ENCODE measurements around the gene PCCA.

DNA sequence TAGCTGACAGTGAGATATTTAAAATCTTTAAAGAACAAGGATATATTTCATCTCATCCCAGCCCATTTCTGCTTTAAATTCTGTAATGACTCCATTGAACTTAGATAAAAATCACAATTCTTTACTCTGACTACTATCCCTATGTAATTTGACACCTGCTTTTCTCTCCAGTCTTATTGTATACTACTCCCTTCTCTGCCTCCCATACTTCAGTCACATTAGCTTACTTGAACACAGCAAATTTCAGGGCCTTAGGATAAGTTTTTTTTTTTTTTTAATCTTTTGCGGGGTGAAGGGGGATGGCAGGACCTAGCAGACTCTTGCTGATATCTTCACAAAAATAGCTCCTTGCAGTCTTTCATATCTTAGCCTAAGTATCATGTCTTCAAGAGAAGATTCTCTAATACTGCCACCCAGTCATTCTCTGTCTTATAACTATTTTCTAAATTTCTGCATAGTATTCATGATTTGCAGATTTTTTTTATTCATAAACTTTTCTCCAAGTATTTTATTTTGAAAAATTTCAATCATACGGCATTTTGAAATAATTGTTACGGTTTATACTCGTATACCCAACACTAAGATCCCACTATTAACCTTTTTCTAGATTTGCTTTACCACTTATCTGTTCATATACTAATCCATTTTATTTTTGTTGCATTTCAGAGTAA, 151.4 kb downstream of the PCCA start:
- TF ChIP-seq, protein P1, sequence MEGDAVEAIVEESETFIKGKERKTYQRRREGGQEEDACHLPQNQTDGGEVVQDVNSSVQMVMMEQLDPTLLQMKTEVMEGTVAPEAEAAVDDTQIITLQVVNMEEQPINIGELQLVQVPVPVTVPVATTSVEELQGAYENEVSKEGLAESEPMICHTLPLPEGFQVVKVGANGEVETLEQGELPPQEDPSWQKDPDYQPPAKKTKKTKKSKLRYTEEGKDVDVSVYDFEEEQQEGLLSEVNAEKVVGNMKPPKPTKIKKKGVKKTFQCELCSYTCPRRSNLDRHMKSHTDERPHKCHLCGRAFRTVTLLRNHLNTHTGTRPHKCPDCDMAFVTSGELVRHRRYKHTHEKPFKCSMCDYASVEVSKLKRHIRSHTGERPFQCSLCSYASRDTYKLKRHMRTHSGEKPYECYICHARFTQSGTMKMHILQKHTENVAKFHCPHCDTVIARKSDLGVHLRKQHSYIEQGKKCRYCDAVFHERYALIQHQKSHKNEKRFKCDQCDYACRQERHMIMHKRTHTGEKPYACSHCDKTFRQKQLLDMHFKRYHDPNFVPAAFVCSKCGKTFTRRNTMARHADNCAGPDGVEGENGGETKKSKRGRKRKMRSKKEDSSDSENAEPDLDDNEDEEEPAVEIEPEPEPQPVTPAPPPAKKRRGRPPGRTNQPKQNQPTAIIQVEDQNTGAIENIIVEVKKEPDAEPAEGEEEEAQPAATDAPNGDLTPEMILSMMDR (IDR thresholded peaks at IDR 0.05) = no peak
- no peak for TF ChIP-seq POLR2A (IDR thresholded peaks at IDR 0.05)

All from Peyer's patch (tissue), 4 donors.